ENCODE data around the gene FIBP. TPM values are rescaled to one million over a fixed set of nuclear protein-coding genes. Genes with fewer than 3 reads are reported as not detected.
A peak's percentile ranks its signal among the peaks of the same experiment; 100 is the strongest.

Gene FIBP
- total and polyA plus RNA-seq, 2 of the 8 experiments (the other 6 are each of a cell fraction or from before 2014, with no cell fraction given) = 74.3 to 173 TPM

GRCh38 chr11:65859095-65859811, 29.0 kb downstream of the FIBP start (continued):
- no peak for TF ChIP-seq CBX5 (IDR thresholded peaks at IDR 0.05; ENCODE audit: low read depth, low read length)
- peak in 1 of 2 experiments; percentile 12; a peak in 1 of 3 replicates for TF ChIP-seq EP300 (IDR thresholded peaks at IDR 0.05; ENCODE audit: borderline replicate concordance in 1 of 2, low read depth in 2 of 2, low read length in 2 of 2)
- peak; percentile 86 for TF ChIP-seq TBP (IDR thresholded peaks at IDR 0.05; ENCODE audit: low read depth, low read length)
- peak in 1 of 2 experiments; percentile 6; a peak in 1 of 4 replicates for TF ChIP-seq RAD21 (IDR thresholded peaks at IDR 0.05 in 1 of 2, conservative IDR thresholded peaks at IDR 0.05 in 1 of 2; ENCODE audit: low read depth in 2 of 2, low read length in 2 of 2)
- 0 out of 2 replicates have a peak, but pooled peaks have one; percentile 27 for TF ChIP-seq CHD2 (IDR thresholded peaks at IDR 0.05; ENCODE audit: low read length)
- TF ChIP-seq KDM1A (IDR thresholded peaks at IDR 0.05; ENCODE audit: borderline replicate concordance, low read length) = no peak
- peak; percentile 16 for TF ChIP-seq KDM4A (IDR thresholded peaks at IDR 0.05; ENCODE audit: low read depth, low read length, severe bottlenecking)
- peak; percentile 5 for TF ChIP-seq ASH2L (IDR thresholded peaks at IDR 0.05; ENCODE audit: low read length)
- TF ChIP-seq HDAC6 (IDR thresholded peaks at IDR 0.05; ENCODE audit: low read depth, low read length) = no peak
- peak; percentile 66; the same call in 1 of the 2 replicates for TF ChIP-seq PHF8 (conservative IDR thresholded peaks at IDR 0.05; ENCODE audit: low read depth, low read length)
- TF ChIP-seq POLR2A (IDR thresholded peaks at IDR 0.05; ENCODE audit: control extremely low read depth in 1 of 2, low read depth in 2 of 2, low read length in 2 of 2) = peak in 1 of 2 experiments; percentile 96; a peak in 2 of 3 replicates
- TF ChIP-seq EGR1 (IDR thresholded peaks at IDR 0.05; ENCODE audit: borderline replicate concordance, low read depth, low read length) = peak; percentile 95
- TF ChIP-seq TCF12 (IDR thresholded peaks at IDR 0.05; ENCODE audit: low read depth, low read length) = 0 out of 2 replicates have a peak, but pooled peaks have one; percentile 50
- no peak for TF ChIP-seq NANOG (IDR thresholded peaks at IDR 0.05; ENCODE audit: insufficient read depth, low read depth, low read length, poor library complexity, severe bottlenecking)
- peak in 2 of 3 experiments; percentile 28 to 48; a peak in 3 of 4 replicates for TF ChIP-seq CTCF (IDR thresholded peaks at IDR 0.05; ENCODE audit: control extremely low read depth in 1 of 3, insufficient read depth in 1 of 3, low read depth in 1 of 3, low read length in 3 of 3)
- TF ChIP-seq TAF1 (IDR thresholded peaks at IDR 0.05; ENCODE audit: low read depth, low read length) = peak; percentile 69; the same call in 1 of the 2 replicates
- TF ChIP-seq BACH1 (IDR thresholded peaks at IDR 0.05; ENCODE audit: low read length) = peak; percentile 76; the same call in 1 of the 2 replicates
